WERI-Rb-1 (cell line): Measurements from ENCODE around the gene ST8SIA5.

Source experiments
- DNase-seq: peaks from one replicate; pipeline ENCODE4 v3.0.0-alpha.2; 2020
- H3K27ac ChIP-seq: fragments of 250-450 bp; sonication (Bioruptor Pico); 2 replicates; pipeline ENCODE4 v1.5.1; 2020; ENCODE audit warnings: mild to moderate bottlenecking, moderate library complexity
- H3K27me3 ChIP-seq: fragments of 250-450 bp; sonication (Bioruptor Pico); 2 replicates; pipeline ENCODE4 v1.5.1; 2021; ENCODE audit warnings: mild to moderate bottlenecking, low read depth, moderate library complexity; ENCODE audit not compliant: insufficient read depth, severe bottlenecking
- H3K36me3 ChIP-seq: fragments of 250-450 bp; sonication (Bioruptor Pico); 2 replicates; pipeline ENCODE4 v1.5.1; 2020; ENCODE audit warnings: mild to moderate bottlenecking, moderate library complexity
- H3K4me3 ChIP-seq: 2 replicates; pipeline ENCODE4 v1.5.1; 2011; ENCODE audit warnings: low read depth, mild to moderate bottlenecking, control low read depth, low read length
- H3K9me3 ChIP-seq: fragments of 250-450 bp; sonication (Bioruptor Pico); 2 replicates; pipeline ENCODE4 v1.5.1; 2021; ENCODE audit warnings: mild to moderate bottlenecking, moderate library complexity; ENCODE audit not compliant: severe bottlenecking
- TF ChIP-seq, protein P1 (sequence below): IDR thresholded peaks from 2 replicates; pipeline ENCODE4 v1.5.1; 2011; ENCODE audit warnings: low read depth, mild to moderate bottlenecking, control low read depth, inconsistent platforms, low read length

ST8SIA5 gene

DNA sequence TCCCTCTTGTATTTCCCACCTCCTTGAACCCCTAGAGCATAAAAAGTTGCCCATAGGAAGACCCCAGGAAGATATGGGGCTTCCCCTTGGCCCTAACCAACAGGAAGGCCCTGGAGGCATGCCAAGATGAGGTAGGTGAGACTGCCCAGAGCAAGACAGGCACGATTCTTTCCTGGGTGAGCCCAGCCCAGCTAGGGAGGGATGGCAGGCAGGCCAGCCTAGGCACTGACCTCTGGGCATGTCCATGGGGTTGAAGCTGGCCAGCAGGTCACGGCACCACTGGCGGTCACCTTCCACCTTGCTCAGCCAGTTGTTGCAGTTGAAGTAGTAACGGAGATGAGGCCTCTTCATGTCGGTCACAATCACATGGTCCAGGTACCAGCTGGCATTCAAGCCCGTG, 117.5 kb downstream of the ST8SIA5 start:
- DNase-seq = no peak
- Histone ChIP-seq H3K36me3 (no peaks in the 10 kb centered on the region), H3K27ac (no peak overlapping the region), H3K27me3 (no peaks in the 10 kb centered on the region), H3K9me3 (no peaks in the 10 kb centered on the region), H3K4me3 (no peak overlapping the region)
- TF ChIP-seq, protein P1, sequence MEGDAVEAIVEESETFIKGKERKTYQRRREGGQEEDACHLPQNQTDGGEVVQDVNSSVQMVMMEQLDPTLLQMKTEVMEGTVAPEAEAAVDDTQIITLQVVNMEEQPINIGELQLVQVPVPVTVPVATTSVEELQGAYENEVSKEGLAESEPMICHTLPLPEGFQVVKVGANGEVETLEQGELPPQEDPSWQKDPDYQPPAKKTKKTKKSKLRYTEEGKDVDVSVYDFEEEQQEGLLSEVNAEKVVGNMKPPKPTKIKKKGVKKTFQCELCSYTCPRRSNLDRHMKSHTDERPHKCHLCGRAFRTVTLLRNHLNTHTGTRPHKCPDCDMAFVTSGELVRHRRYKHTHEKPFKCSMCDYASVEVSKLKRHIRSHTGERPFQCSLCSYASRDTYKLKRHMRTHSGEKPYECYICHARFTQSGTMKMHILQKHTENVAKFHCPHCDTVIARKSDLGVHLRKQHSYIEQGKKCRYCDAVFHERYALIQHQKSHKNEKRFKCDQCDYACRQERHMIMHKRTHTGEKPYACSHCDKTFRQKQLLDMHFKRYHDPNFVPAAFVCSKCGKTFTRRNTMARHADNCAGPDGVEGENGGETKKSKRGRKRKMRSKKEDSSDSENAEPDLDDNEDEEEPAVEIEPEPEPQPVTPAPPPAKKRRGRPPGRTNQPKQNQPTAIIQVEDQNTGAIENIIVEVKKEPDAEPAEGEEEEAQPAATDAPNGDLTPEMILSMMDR = no peak

DNA sequence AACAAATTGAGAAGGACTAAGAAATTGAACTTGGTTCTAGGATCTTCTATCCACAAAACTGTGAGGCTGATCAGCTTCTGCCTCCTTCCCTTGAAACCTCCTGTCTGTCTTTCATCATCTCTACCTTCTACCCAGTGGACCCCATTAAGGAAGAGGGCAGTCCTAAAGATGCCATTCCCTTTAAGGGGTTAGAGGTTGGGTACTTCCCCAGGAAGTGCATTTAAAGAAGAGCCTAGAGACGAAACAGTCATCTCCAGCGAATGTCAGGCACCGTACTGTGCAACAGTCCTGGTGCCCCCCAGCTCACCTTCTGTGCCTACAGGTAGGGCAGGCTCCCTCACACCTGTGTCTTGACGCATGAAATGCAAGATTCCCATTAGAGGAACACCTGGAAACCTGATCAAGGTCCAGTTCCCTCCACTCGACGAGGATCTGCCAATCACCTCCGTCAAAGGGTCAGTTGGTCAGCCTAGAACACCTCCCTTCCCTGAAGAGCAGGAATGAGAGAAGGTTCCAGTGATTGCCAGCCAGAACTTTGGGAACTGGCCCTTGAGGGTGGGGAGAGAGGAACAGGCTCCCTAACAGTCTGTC, 120.7 kb downstream of the ST8SIA5 start:
- TF ChIP-seq, protein P1 = no peak
- no peaks in the 10 kb centered on the region for H3K36me3 ChIP-seq
- DNase-seq = no peak
- no peaks in the 10 kb centered on the region for H3K27me3 ChIP-seq
- H3K4me3 ChIP-seq = no peak overlapping the region
- no peaks in the 10 kb centered on the region for H3K9me3 ChIP-seq
- H3K27ac ChIP-seq = no peak overlapping the region

DNA sequence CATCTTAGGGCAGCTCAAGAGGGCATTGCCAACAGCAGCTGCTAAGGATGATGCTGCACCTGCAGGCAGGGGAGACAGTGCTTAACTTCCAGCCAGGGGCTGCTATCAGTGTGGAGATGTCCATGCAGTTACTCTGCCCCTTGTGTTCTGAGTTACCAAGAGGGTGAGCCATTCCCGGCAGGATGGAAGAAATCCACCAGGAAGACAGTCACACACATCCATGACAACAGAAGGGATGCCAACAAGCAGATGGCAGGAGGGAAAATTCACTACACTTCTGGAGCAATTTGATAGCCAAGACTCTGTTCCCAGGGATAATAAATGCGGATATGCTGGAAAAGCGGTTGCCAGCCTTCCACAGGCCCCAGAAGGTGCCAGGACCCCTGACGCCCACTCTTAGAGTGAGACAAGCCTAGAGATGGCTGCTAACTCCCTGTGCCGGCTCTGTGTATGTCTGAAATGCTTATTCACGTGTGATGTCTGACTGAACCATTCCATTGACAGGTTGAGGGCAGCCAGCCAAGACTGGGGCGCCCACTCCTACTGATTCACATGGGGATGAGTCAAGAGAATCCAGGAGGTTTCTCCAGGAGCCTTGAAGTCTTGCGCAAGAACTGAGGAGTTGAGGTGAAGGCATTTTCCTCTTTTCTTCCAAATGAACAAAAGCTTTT, 124.3 kb downstream of the ST8SIA5 start:
- H3K27me3 ChIP-seq = no peaks in the 10 kb centered on the region
- no peak overlapping the region for H3K27ac ChIP-seq
- no peaks in the 10 kb centered on the region for H3K9me3 ChIP-seq
- no peak overlapping the region for H3K4me3 ChIP-seq
- no peak for DNase-seq
- no peaks in the 10 kb centered on the region for H3K36me3 ChIP-seq
- TF ChIP-seq, protein P1 = no peak

DNA sequence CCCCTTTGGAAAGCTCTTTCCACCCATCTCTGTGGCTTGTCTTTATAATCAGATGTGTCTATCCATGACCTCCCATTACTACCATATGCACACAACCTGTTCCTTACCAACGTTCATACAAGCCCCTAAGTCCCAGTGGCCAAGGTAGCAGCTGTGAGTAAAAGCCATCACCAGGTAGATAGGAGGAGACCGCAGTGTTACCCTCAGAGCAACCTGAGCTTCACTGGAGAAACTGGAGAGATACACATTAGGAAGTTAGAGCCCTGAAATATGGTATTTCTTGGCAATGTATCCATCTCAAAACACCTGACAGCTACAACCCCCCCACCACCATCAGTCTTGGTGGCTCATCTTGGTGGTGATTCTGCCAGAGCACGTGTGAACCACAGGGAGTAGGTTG, 125.9 kb downstream of the ST8SIA5 start:
- no peak for DNase-seq
- no peaks in the 10 kb centered on the region for H3K36me3 ChIP-seq
- no peaks in the 10 kb centered on the region for H3K27me3 ChIP-seq
- no peak overlapping the region for H3K27ac ChIP-seq
- H3K9me3 ChIP-seq = no peaks in the 10 kb centered on the region
- H3K4me3 ChIP-seq = no peak overlapping the region
- TF ChIP-seq, protein P1 = no peak

DNA sequence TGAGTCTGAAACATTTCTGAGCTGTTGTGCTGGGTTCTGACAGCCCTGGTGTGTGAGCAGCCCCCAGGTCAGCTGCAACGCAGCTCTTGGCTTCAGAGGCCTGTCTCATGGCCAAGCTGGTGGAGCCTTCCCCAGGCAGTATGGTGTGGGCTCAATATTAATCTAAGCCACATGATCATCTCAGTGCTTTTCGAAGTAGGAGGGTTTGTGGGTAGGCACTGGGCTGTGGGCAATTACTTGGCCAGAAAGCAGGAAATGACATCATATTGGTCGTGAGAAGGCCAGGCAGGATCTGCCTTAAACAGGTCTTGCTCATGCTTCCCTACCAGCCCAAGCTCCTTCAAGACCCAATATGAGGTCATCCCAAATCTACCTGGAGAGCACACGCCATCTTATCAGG, 126.7 kb downstream of the ST8SIA5 start:
- no peaks in the 10 kb centered on the region for H3K9me3 ChIP-seq
- TF ChIP-seq, protein P1 = no peak
- H3K36me3 ChIP-seq = no peaks in the 10 kb centered on the region
- no peak overlapping the region for H3K27ac ChIP-seq
- H3K27me3 ChIP-seq = no peaks in the 10 kb centered on the region
- no peak overlapping the region for H3K4me3 ChIP-seq
- DNase-seq = no peak

DNA sequence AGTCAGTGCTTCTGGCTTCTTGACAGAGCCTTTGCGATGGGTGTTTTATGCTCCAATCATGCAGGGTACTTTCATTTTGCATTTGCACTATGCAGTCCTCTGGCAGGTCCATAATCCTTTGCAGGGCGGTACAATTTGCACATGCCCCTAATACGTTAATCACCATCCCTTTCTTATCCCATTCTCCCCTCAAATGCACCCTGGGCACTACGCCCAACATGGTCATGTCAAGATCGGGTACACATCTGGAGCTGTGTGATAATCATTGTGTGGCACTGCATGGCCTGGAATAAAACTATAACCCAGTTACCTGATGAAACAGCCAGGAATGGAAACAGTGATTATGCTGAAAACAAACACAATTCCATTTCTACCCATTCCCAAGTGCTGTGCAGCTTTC, 127.5 kb downstream of the ST8SIA5 start:
- Histone ChIP-seq H3K27me3 (no peaks in the 10 kb centered on the region), H3K36me3 (no peaks in the 10 kb centered on the region), H3K9me3 (no peaks in the 10 kb centered on the region), H3K27ac (no peak overlapping the region), H3K4me3 (no peak overlapping the region)
- TF ChIP-seq, protein P1 = no peak
- DNase-seq = no peak
